ENCODE data around the gene MIGA2. TPM values are rescaled to one million over a fixed set of nuclear protein-coding genes. Genes with fewer than 3 reads are reported as not detected.
"Not testable (repeated sequence)": the region's sequence is repeated elsewhere in the genome, so short reads cannot be mapped to it uniquely, and the experiment has no call there.

MIGA2 gene
- total RNA-seq, 1 experiment from 2014 or later = 34.8 TPM

- CTCF ChIA-PET = no interaction called here
- DNase-seq = no peak
- peaks cover 91% of the 10 kb centered on the region for H3K36me3 Mint-ChIP-seq (ENCODE audit: insufficient read depth, unreplicated experiment)
- no peak for TF ChIP-seq CTCF (IDR thresholded peaks at IDR 0.05; ENCODE audit: insufficient read depth in 1 of 2, low read depth in 1 of 2, low read length in 1 of 2, severe bottlenecking in 1 of 2, unreplicated experiment in 1 of 2)
- Histone ChIP-seq H3K9me3 (no peaks in the 10 kb centered on the region), H3K27me3 (replicated peaks; ENCODE audit: control insufficient read depth, insufficient read depth, low read length) (no peaks in the 10 kb centered on the region), H3K36me3 (ENCODE audit: control insufficient read depth, insufficient read depth, low read length) (peaks cover 7% of the 10 kb centered on the region), H3K4me3 (ENCODE audit: low read depth, low read length) (no peak overlapping the region), H3K4me1 (no peaks in the 10 kb centered on the region)
- H3K27me3 Mint-ChIP-seq (ENCODE audit: insufficient read depth, unreplicated experiment) = no peaks in the 10 kb centered on the region
- H3K27ac Mint-ChIP-seq (ENCODE audit: unreplicated experiment) = no peak overlapping the region
- H3K9me3 Mint-ChIP-seq (ENCODE audit: unreplicated experiment) = no peaks in the 10 kb centered on the region
- no TSS peak for BruUV-seq (replicated peaks)
- POLR2A ChIA-PET = no interaction called here
- intact Hi-C loops (cut with micrococcal nuclease; ENCODE audit: unreplicated experiment) = no loop called here
- H3K4me1 Mint-ChIP-seq (ENCODE audit: low read depth, unreplicated experiment) = no peaks in the 10 kb centered on the region
- H3K4me3 Mint-ChIP-seq (ENCODE audit: unreplicated experiment) = no peak overlapping the region
Observed at GRCh38 chr9:128999581-129000206, 36.7 kb upstream of the MIGA2 start.

GRCh38 chr9:129001504-129002325 lies 34.7 kb upstream of the MIGA2 start:
- no peak for TF ChIP-seq CTCF (IDR thresholded peaks at IDR 0.05; ENCODE audit: insufficient read depth in 1 of 2, low read depth in 1 of 2, low read length in 1 of 2, severe bottlenecking in 1 of 2, unreplicated experiment in 1 of 2)
- no peaks in the 10 kb centered on the region for H3K9me3 ChIP-seq
- no peaks in the 10 kb centered on the region for H3K4me1 Mint-ChIP-seq (ENCODE audit: low read depth, unreplicated experiment)
- H3K9me3 Mint-ChIP-seq (ENCODE audit: unreplicated experiment) = no peaks in the 10 kb centered on the region
- no peak overlapping the region for H3K4me3 Mint-ChIP-seq (ENCODE audit: unreplicated experiment)
- no peaks in the 10 kb centered on the region for H3K4me1 ChIP-seq
- H3K27ac Mint-ChIP-seq (ENCODE audit: unreplicated experiment) = peak overlapping the region; percentile 39
- H3K27me3 Mint-ChIP-seq (ENCODE audit: insufficient read depth, unreplicated experiment) = no peaks in the 10 kb centered on the region
- CTCF ChIA-PET = no interaction called here
- no TSS peak for BruUV-seq (replicated peaks)
- H3K27me3 ChIP-seq (replicated peaks; ENCODE audit: control insufficient read depth, insufficient read depth, low read length) = no peaks in the 10 kb centered on the region
- POLR2A ChIA-PET = no interaction called here
- peaks cover 91% of the 10 kb centered on the region for H3K36me3 Mint-ChIP-seq (ENCODE audit: insufficient read depth, unreplicated experiment)
- peaks cover 7% of the 10 kb centered on the region for H3K36me3 ChIP-seq (ENCODE audit: control insufficient read depth, insufficient read depth, low read length)
- no peak overlapping the region for H3K4me3 ChIP-seq (ENCODE audit: low read depth, low read length)
- DNase-seq = no peak
- intact Hi-C loops (cut with micrococcal nuclease; ENCODE audit: unreplicated experiment) = no loop called here

- intact Hi-C loops (cut with micrococcal nuclease; ENCODE audit: unreplicated experiment) = no loop called here
- no peaks in the 10 kb centered on the region for H3K27me3 ChIP-seq (replicated peaks; ENCODE audit: control insufficient read depth, insufficient read depth, low read length)
- no peak for DNase-seq
- Mint-ChIP-seq H3K27ac (ENCODE audit: unreplicated experiment) (peak overlapping the region; percentile 39), H3K27me3 (ENCODE audit: insufficient read depth, unreplicated experiment) (no peaks in the 10 kb centered on the region), H3K4me1 (ENCODE audit: low read depth, unreplicated experiment) (no peaks in the 10 kb centered on the region), H3K9me3 (ENCODE audit: unreplicated experiment) (no peaks in the 10 kb centered on the region), H3K36me3 (ENCODE audit: insufficient read depth, unreplicated experiment) (peaks cover 90% of the 10 kb centered on the region), H3K4me3 (ENCODE audit: unreplicated experiment) (no peak overlapping the region)
- H3K36me3 ChIP-seq (ENCODE audit: control insufficient read depth, insufficient read depth, low read length) = peaks cover 7% of the 10 kb centered on the region
- no peaks in the 10 kb centered on the region for H3K4me1 ChIP-seq
- ChIA-PET CTCF (interaction anchor here (0.7 kb wide), 1 partner anchor 507 kb away, joined by 6 read pairs; no protein-coding TSS in a partner anchor), POLR2A (no interaction called here)
- no peaks in the 10 kb centered on the region for H3K9me3 ChIP-seq
- no peak for TF ChIP-seq CTCF (IDR thresholded peaks at IDR 0.05; ENCODE audit: insufficient read depth in 1 of 2, low read depth in 1 of 2, low read length in 1 of 2, severe bottlenecking in 1 of 2, unreplicated experiment in 1 of 2)
- BruUV-seq (replicated peaks) = no TSS peak
- H3K4me3 ChIP-seq (ENCODE audit: low read depth, low read length) = no peak overlapping the region
Observed at GRCh38 chr9:129002992-129003391, 33.4 kb upstream of the MIGA2 start.

- POLR2A ChIA-PET; H3K4me3 Mint-ChIP-seq (ENCODE audit: unreplicated experiment); H3K4me3 ChIP-seq (ENCODE audit: low read depth, low read length); H3K27ac Mint-ChIP-seq (ENCODE audit: unreplicated experiment); DNase-seq; intact Hi-C loops (cut with micrococcal nuclease; ENCODE audit: unreplicated experiment); H3K9me3 Mint-ChIP-seq (ENCODE audit: unreplicated experiment); H3K27me3 Mint-ChIP-seq (ENCODE audit: insufficient read depth, unreplicated experiment); BruUV-seq (replicated peaks); H3K4me1 ChIP-seq; H3K9me3 ChIP-seq; H3K27me3 ChIP-seq (replicated peaks; ENCODE audit: control insufficient read depth, insufficient read depth, low read length); H3K36me3 ChIP-seq (ENCODE audit: control insufficient read depth, insufficient read depth, low read length); H3K4me1 Mint-ChIP-seq (ENCODE audit: low read depth, unreplicated experiment): not testable (repeated sequence)
- peaks cover 86% of the 10 kb centered on the region for H3K36me3 Mint-ChIP-seq (ENCODE audit: insufficient read depth, unreplicated experiment)
- CTCF ChIA-PET = interaction anchor here (0.6 to 0.8 kb wide), 4 partner anchors 54 to 152 kb away, joined by 3 to 4 read pairs (median 3); no protein-coding TSS in a partner anchor
Observed at GRCh38 chr9:129004173-129004572, 32.3 kb upstream of the MIGA2 start.

Data from Caco-2 (cell line).